Stimulated activated CD8-positive, alpha-beta memory T cell treated with anti-CD3 and anti-CD28 coated beads, Interleukin-2, amount 100 ng/mL, for 1 hour (primary cell): ENCODE measurements around the gene VPS33B.

Experiments used
- DNase-seq, 2 donors: peaks; one replicate each; pipeline ENCODE4 v3.0.0-alpha.2; 2020; ENCODE audit warnings: low read depth in 2 of 2

VPS33B gene

GRCh38 chr15:90949979-90950675, 72.3 kb downstream of the VPS33B start:
- no peak for DNase-seq
